Uterus (tissue), 2 donors: Measurements from ENCODE around the gene ROCK2.

Experiments used
- POLR2A ChIP-seq, 2 donors: fragments of 450-650 bp; IDR thresholded peaks; one replicate each; pipeline ENCODE4 v1.6.1; 2016; ENCODE audit warnings: antibody characterized with exemption in 2 of 2, mild to moderate bottlenecking in 1 of 2, moderate library complexity in 1 of 2
- TF ChIP-seq, protein P1 (sequence below), 4 experiments: fragments of 200-600 bp in 2 of 4; fragments of 450-650 bp in 2 of 4; sonication (generic) in 2 of 4; IDR thresholded peaks; one replicate each; pipeline ENCODE4 v1.5.1; 2016 to 2019; ENCODE audit warnings: antibody characterized with exemption in 4 of 4, mild to moderate bottlenecking in 2 of 4, moderate library complexity in 1 of 4

GRCh38 chr2:11312770-11313471 is 31.5 kb downstream of the ROCK2 start:
- TF ChIP-seq, protein P1, sequence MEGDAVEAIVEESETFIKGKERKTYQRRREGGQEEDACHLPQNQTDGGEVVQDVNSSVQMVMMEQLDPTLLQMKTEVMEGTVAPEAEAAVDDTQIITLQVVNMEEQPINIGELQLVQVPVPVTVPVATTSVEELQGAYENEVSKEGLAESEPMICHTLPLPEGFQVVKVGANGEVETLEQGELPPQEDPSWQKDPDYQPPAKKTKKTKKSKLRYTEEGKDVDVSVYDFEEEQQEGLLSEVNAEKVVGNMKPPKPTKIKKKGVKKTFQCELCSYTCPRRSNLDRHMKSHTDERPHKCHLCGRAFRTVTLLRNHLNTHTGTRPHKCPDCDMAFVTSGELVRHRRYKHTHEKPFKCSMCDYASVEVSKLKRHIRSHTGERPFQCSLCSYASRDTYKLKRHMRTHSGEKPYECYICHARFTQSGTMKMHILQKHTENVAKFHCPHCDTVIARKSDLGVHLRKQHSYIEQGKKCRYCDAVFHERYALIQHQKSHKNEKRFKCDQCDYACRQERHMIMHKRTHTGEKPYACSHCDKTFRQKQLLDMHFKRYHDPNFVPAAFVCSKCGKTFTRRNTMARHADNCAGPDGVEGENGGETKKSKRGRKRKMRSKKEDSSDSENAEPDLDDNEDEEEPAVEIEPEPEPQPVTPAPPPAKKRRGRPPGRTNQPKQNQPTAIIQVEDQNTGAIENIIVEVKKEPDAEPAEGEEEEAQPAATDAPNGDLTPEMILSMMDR (IDR thresholded peaks at IDR 0.05) = no peak
- no peak for TF ChIP-seq POLR2A (IDR thresholded peaks at IDR 0.05)
